ENCODE results near the gene ARSG. TPM values are rescaled to one million over a fixed set of nuclear protein-coding genes. Genes with fewer than 3 reads are reported as not detected.

ARSG gene
- total and polyA plus RNA-seq, 2 of the 4 experiments (the other 2 are of a cell fraction): 2.9 to 3.0 TPM

- Histone ChIP-seq H3K9ac (ENCODE audit: low read depth, low read length) (peak within 1 kb of the TSS; percentile 93), H3K56ac (ENCODE audit: extremely low read depth, insufficient read depth, low read length) (peak within 1 kb of the TSS; percentile 70), H3K9me1 (ENCODE audit: insufficient read depth, low read length) (peaks cover 9% of the 10 kb centered on the region), H4K8ac (ENCODE audit: low read depth in 2 of 2, low read length in 2 of 2) (peak within 1 kb of the TSS; percentile 75 to 93), H2BK5ac (ENCODE audit: low read depth, low read length, poor library complexity, severe bottlenecking) (peak within 1 kb of the TSS; percentile 73), H2BK120ac (ENCODE audit: low read depth, low read length) (peak within 1 kb of the TSS; percentile 20; the same call in 1 of the 2 replicates), H3K4me1 (ENCODE audit: control insufficient read depth, insufficient read depth, low read length) (no peaks in the 10 kb centered on the region), H3K23ac (ENCODE audit: low read depth, low read length) (peak within 1 kb of the TSS; percentile 85), H4K20me1 (ENCODE audit: insufficient read depth, low read length) (no peaks in the 10 kb centered on the region), H2BK15ac (ENCODE audit: low read depth, low read length) (no peak within 1 kb of the TSS; the same call in 2 of the 3 replicates), H3K4me3 (ENCODE audit: insufficient read depth, low read depth, low read length) (peak within 1 kb of the TSS; percentile 78), H3K79me1 (ENCODE audit: low read depth in 1 of 2, low read length in 2 of 2) (peaks cover 13 to 39% of the 10 kb centered on the region in 2 experiments; a peak in 3 of 4 replicates), H3K18ac (ENCODE audit: low read depth, low read length) (peak within 1 kb of the TSS; percentile 25), H2AK5ac (ENCODE audit: low read depth, low read length) (peak within 1 kb of the TSS; percentile 94), H3K4me2 (ENCODE audit: low read depth, low read length) (peak within 1 kb of the TSS; percentile 92), H3K27me3 (ENCODE audit: control insufficient read depth, insufficient read depth, low read length) (no peaks in the 10 kb centered on the region), H3K36me3 (ENCODE audit: control insufficient read depth, insufficient read depth, low read length) (peaks cover 3% of the 10 kb centered on the region; the same call in 1 of the 2 replicates), H3K4ac (ENCODE audit: low read depth, low read length) (peak within 1 kb of the TSS; percentile 93), H2BK20ac (ENCODE audit: low read depth, low read length) (no peak within 1 kb of the TSS), H3K14ac (replicated peaks; ENCODE audit: low read depth, low read length) (peak within 1 kb of the TSS; percentile 98), H3K9me3 (ENCODE audit: control insufficient read depth, insufficient read depth, low read length) (no peaks in the 10 kb centered on the region), H2AK9ac (replicated peaks; ENCODE audit: low read depth, low read length, poor library complexity) (peak within 1 kb of the TSS; percentile 93), H2AFZ (replicated peaks; ENCODE audit: low read length, poor library complexity) (peak within 1 kb of the TSS; percentile 99), H4K5ac (ENCODE audit: low read depth, low read length) (peak within 1 kb of the TSS; percentile 54), H3K27ac (ENCODE audit: insufficient read depth, low read length) (peak within 1 kb of the TSS; percentile 86), H4K91ac (ENCODE audit: insufficient read depth, low read depth, low read length) (peak within 1 kb of the TSS; percentile 81)
- 1% methylated on average over 31 of the region's 97 CpGs; no CpG with 5 or more reads in 1 of the 2 experiments for WGBS, 2 experiments (ENCODE audit: extremely low coverage in 2 of 2, insufficient read length in 1 of 2)
- intact Hi-C loops (cut with micrococcal nuclease) (loop anchor here (5.0 kb wide), 1 partner anchor 75 kb away; no protein-coding TSS in a partner anchor), dilution Hi-C loops (cut with HindIII; ENCODE audit: low sequenced_read_pairs, unreplicated experiment) (no loop called here), in situ Hi-C loops (cut with MboI; ENCODE audit: low sequenced_read_pairs) (no loop called here)
- POLR2A ChIA-PET (ENCODE audit: unreplicated experiment): interaction anchor here (0.5 to 0.6 kb wide), 2 partner anchors 127 to 334 kb away, joined by 4 to 5 read pairs; no protein-coding TSS in a partner anchor
- DNase-seq: peak; percentile 91
- ATAC-seq (ENCODE audit: low read depth): peak; percentile 98
- peak; percentile 39 for TF ChIP-seq MAZ (IDR thresholded peaks at IDR 0.05; ENCODE audit: borderline replicate concordance, low read depth, low read length)
- TF ChIP-seq BHLHE40 (IDR thresholded peaks at IDR 0.05; ENCODE audit: low read depth, low read length): peak; percentile 68
- no peak for TF ChIP-seq RFX5 (IDR thresholded peaks at IDR 0.05; ENCODE audit: low read depth, low read length)
- peak; percentile 50 for TF ChIP-seq USF2 (IDR thresholded peaks at IDR 0.05; ENCODE audit: low read depth, low read length)
- TF ChIP-seq POLR2A (IDR thresholded peaks at IDR 0.05; ENCODE audit: low read depth, low read length): peak; percentile 81
- TF ChIP-seq MAFK (IDR thresholded peaks at IDR 0.05; ENCODE audit: low read depth, low read length): no peak
- peak; percentile 82 for TF ChIP-seq MXI1 (IDR thresholded peaks at IDR 0.05; ENCODE audit: borderline replicate concordance, low read depth, low read length)
- TF ChIP-seq FOS (IDR thresholded peaks at IDR 0.05; ENCODE audit: low read depth, low read length): peak; percentile 20; the same call in 1 of the 2 replicates
- CTCF ChIA-PET: interaction anchor here (0.8 kb wide), 1 partner anchor 151 kb away, joined by 3 read pairs; no protein-coding TSS in a partner anchor
- BruUV-seq (replicated peaks): no TSS peak
These were observed 43.7 kb upstream of the ARSG start, which contains the start of gene AMZ2 for GRCh38 chr17:68247445-68248198. Gene AMZ2 (plus strand): TSS chr17:68248043. CDS start chr17:68250188, 2,145 bp downstream.

Data from IMR-90 (cell line).